ENCODE results near the gene HAO2.
A peak's percentile ranks its signal among the peaks of the same experiment; 100 is the strongest.
"Not testable (repeated sequence)": the region's sequence is repeated elsewhere in the genome, so short reads cannot be mapped to it uniquely, and the experiment has no call there.

Gene HAO2

DNA sequence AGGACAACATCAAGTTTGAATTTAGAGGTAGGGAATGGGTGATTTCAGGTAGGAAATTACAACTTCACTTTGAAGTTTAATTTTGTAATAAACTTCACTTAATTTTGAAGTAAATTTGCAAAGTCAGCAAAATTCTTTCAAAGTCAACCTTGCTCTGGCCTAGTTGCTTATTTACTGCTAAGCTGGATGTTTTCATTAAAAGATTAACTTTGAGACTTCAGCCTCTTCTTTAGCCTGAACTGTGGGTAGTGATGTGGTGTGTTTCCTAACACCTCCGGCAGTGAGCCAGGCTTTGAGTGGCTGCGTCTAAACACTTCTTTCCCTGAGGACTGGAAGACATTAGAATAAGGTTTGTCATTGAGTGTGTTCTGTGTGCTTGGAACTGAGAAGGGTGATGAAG is at the start of gene HAO2:
Gene HAO2 (plus strand): TSS at position 232 of the 400 bp plus-strand sequence. CDS start 12,301 bp downstream, outside the sequence.
- FAIRE-seq: no peak

GRCh38 chr1:119320100-119320499 is 48.5 kb upstream of the HAO2 start:
- FAIRE-seq: no peak

GRCh38 chr1:119321666-119322419 is 46.7 kb upstream of the HAO2 start:
- FAIRE-seq: no peak

DNA sequence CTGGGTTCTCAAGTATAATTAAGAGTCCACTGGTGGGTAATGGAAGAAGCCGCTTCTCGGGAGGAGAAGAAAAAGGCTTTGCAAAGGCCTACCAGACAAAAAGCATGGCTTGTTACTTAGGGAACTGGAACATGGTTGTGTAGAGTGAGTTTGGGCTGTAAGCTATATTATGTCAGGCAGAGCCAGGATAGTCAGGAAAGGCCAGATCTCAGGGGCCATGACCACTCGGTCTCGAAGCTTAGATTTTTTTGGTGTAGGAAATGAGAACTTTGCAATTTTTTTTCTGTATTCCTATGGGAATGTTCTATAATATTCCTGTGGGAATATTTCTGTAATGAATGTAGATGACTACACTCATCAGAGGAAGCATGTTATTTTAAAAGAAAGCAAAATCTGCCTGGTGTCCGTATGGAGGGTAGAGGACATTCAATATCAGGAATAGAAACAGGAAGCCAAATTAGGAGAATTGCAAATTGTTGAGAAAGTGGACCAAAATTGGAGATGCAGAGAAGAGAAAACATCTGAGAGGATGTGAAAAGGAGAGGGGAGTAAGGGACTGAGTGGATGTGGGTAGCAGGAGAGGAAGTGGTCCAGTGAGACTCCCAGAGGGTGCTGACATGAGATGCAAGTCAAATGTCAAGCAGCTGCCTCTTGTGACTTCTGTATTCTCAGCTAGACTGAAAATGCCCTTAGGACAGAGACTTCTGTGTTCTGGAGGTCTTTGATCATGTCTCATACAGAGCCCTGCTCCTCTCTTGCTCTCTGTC is 45.2 kb upstream of the HAO2 start:
- FAIRE-seq: no peak

- FAIRE-seq: no peak
These were observed 44.4 kb upstream of the HAO2 start for GRCh38 chr1:119324198-119324597.

DNA sequence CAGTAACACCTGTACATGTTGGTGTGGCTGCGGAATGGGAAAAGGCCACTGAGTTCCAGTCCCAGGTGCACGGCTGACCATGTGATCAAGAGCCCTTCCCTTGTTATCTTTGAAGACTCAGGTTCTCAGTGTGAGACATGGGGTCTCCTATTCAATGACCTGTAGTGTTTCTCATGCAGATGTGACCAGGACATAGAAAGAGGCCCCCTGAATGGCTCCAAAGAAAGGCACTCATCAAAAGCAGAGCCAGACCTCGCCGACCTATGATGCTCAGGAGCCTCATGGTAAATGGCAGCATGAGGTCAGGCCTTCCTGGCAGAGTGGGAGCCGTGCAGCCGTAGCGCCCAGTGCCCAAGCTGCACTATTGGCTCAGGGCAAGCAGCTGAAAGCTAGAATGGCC is 42.3 kb upstream of the HAO2 start:
- FAIRE-seq: no peak

- no peak for FAIRE-seq
These were observed 41.5 kb upstream of the HAO2 start for GRCh38 chr1:119327094-119327449.

GRCh38 chr1:119327450-119328155 is 41.0 kb upstream of the HAO2 start:
- FAIRE-seq: no peak

GRCh38 chr1:119329541-119330461 is 38.8 kb upstream of the HAO2 start:
- FAIRE-seq: no peak

- FAIRE-seq: no peak
These were observed 38.0 kb upstream of the HAO2 start for GRCh38 chr1:119330466-119331189.

DNA sequence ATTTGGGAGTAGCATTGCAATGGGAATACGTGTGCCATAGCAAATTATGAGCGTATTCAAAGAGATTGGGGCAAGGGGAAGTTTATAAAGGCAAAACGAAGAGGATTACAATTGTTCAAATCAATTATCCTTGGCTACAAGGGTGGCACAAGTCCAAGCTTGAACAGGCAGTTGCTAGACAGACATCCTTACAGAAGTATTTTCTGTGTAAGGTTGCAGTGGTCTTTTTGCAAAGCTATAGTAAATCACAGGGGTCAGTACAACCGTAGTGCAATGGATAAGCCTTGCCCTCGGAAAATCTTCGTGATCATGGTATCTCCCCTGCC is 37.4 kb upstream of the HAO2 start:
- FAIRE-seq: no peak

GRCh38 chr1:119331915-119332314 is 36.7 kb upstream of the HAO2 start:
- no peak for FAIRE-seq

DNA sequence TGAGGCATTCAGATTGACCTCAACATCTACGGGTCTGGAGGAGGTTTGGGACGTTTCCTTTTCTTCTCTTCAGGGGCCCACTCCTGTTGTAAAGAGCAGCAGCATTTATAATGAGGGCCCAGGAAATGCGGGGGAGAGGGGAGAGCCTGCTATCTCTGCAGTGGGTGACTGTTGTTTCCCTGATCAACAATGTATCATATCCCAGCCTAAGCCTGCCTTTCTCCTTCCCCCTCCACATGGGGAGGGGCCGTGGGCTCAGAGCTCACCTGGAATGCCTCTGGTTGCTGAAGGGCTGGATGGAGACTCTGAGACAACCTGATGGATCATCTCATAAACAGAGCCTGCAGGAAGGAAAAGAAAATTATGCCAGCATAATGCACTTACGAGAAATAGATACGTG is 36.0 kb upstream of the HAO2 start:
- FAIRE-seq: no peak

DNA sequence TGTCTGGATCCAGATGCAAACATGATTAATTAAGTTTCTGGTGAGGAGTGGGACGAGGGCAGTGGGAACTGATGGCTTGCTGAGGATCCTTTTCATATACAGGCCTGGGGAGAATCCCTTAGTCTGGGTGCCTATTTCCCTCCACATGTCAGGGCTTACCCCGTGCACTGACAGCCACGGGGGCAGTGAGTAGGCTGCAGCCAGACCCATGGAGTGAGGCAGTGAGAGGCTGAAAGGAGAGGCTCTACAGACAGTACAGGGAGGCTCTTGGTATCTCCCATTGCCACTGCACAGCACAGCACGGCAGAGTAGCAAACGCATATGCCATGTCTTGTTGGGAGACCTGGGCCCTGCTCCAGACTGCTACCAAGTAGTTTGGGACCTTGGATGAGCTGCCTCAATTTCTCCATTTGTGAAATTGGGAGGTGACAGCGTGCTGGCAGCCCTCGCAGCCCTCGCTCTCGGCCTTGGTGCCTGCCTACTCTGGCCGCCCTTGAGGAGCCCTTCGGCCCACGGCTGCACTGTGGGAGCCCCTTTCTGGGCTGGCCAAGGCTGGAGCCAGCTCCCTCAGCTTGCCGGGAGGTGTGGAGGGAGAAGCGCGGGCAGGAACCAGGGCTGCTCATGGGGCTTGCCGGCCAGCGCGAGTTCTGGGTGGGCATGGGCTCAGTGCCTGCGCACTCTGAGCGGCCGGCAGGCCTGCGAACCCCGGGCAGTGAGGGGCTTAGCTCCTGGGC is 35.3 kb upstream of the HAO2 start:
- FAIRE-seq: no peak

GRCh38 chr1:119333897-119334250 is 34.7 kb upstream of the HAO2 start:
- FAIRE-seq: not testable (repeated sequence)

DNA sequence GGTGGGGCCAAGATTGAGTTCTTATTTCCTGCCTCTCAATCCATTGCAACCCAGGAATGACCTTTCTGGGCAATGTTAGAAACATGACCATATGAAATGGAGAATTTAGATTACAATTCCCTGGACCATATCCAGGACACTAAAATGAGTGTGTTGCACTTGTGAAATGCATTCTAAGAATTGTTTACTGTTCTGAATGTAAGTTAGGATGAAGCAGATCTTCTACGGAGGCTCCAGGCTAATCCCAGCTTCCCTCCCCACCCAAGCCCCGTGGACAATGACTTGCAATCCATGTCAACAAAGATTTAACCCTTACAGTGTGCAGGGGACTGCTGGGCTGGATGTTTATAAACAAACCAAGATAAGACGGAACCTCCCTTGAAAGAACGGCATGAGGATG is 31.7 kb upstream of the HAO2 start:
- FAIRE-seq: no peak

DNA sequence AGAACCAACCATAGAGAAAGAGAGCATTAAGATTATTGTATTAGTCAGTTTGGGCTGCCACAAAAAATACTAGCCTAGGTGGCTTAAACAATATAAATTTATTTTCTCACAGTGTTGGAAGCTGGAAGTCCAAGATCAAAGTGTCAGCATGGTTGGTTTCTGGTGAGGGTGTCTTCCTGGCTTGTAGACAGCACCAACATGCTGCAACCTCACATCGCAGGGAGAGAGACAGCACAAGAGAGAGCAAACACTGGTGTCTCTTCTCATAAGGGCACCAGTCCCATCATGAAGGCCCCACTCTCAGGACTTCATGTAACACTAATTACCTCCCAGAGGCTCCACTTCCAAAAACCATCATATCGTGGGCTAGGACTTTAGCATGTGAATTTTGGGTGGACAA is 30.6 kb upstream of the HAO2 start:
- FAIRE-seq: no peak

- no peak for FAIRE-seq
These were observed 29.8 kb upstream of the HAO2 start for GRCh38 chr1:119338757-119339156.

DNA sequence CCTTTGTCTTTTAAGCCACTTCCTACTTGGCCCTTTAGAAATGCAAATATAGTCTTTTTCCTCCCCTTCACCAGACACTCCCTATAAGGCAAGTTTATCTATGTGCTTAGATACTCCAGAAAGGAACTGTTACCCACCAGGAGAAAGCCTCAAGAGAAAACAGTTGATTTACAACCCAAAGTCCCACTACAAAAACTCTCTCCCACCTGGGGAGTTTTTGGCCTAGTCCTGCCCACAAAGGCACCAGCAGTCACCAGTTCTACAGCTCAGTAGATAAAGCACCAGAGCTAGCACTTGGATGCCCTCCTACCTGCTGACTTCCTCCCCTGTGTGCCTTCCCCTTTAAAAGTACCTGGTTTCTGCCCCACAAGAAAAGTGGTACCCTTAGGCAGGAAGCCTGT is 27.7 kb upstream of the HAO2 start:
- no peak for FAIRE-seq

DNA sequence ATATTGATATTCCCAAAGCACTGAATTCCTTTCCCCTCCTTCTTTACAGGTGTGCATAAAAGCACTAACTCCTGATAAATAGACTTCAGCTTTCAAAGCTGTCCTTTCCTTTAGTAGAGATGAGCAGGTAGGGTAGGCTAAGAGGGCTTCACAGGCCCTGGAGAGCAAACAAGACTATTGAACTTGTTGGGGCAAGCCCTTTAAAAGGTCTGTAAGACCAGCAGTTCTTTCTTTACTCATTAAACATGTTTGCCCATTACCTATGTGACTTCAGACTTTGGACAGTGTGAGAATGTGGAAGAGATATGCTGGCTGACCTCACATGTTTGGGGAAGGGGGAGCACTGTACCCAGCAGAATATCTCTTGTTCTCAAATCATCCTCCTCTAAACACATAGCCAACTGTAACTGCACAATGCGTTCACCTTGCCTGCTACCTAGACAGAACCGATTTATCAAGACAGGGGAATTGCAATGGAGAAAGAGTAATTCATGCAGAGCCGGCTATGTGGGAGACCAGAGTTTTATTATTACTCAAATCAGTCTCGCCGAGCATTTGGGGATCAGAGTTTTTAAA is 27.1 kb upstream of the HAO2 start:
- no peak for FAIRE-seq

GRCh38 chr1:119345398-119345797 is 23.2 kb upstream of the HAO2 start:
- peak; percentile 41 for FAIRE-seq
